GM12875 (cell line): ENCODE data around the gene GALNT18.

ENCODE experiments used
- H3K4me3 ChIP-seq: one replicate; pipeline ENCODE4 v1.5.1; 2011; ENCODE audit warnings: low read depth, low read length, control low read depth
- TF ChIP-seq, protein P1 (sequence below): IDR thresholded peaks from 2 replicates; pipeline ENCODE4 v1.5.1; 2011; ENCODE audit warnings: low read depth, mild to moderate bottlenecking, control low read depth, inconsistent platforms, low read length, moderate library complexity, borderline replicate concordance; ENCODE audit not compliant: insufficient read depth

GALNT18 gene

GRCh38 chr11:11381471-11382105 lies 240.2 kb downstream of the GALNT18 start:
- TF ChIP-seq, protein P1, sequence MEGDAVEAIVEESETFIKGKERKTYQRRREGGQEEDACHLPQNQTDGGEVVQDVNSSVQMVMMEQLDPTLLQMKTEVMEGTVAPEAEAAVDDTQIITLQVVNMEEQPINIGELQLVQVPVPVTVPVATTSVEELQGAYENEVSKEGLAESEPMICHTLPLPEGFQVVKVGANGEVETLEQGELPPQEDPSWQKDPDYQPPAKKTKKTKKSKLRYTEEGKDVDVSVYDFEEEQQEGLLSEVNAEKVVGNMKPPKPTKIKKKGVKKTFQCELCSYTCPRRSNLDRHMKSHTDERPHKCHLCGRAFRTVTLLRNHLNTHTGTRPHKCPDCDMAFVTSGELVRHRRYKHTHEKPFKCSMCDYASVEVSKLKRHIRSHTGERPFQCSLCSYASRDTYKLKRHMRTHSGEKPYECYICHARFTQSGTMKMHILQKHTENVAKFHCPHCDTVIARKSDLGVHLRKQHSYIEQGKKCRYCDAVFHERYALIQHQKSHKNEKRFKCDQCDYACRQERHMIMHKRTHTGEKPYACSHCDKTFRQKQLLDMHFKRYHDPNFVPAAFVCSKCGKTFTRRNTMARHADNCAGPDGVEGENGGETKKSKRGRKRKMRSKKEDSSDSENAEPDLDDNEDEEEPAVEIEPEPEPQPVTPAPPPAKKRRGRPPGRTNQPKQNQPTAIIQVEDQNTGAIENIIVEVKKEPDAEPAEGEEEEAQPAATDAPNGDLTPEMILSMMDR = no peak

GRCh38 chr11:11380883-11381282 lies 240.9 kb downstream of the GALNT18 start:
- TF ChIP-seq, protein P1 = no peak

More at GRCh38 chr11:11381471-11382105, 240.2 kb downstream of the GALNT18 start:
- no peak overlapping the region for H3K4me3 ChIP-seq

DNA sequence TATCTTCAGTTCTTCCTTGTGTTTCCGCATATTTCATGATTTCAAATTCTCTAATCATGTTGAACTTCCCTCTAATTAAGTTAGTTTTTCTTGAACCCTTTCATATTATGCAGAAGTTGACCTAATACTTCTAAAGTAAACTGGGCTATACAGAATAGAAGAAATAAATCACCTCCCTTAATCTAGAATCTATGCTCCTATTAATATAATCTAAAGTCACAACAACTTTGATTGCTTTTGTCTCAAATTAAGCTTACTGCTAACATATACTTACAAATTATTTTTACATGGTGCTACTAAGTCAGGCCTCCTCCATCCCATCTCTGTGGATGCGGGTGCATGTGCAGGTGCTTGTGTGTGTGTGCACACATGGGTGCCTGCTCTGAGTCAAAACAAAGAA lies 241.5 kb downstream of the GALNT18 start:
- TF ChIP-seq, protein P1 = no peak
- H3K4me3 ChIP-seq = no peak overlapping the region

More at GRCh38 chr11:11380883-11381282, 240.9 kb downstream of the GALNT18 start:
- no peak overlapping the region for H3K4me3 ChIP-seq

DNA sequence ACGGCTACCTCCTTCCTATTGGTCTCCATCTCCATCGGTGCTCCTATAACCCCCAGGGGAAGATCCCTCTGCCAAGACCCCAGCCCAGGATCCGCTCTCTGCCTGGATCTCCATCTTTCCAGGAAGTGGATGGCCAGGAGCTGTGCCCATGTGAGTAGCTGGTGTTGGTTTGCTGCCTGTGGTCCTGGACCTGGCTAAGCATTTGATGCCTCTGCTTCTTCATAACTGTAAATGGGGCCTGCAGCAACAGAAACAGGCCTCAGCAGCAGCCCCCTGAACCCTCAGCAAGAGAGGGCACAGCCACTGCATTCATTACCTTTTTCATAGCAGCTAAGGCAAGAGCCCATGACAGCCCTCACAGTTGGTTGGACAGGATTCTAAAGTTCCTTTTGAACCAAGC lies 242.1 kb downstream of the GALNT18 start:
- no peak overlapping the region for H3K4me3 ChIP-seq
- TF ChIP-seq, protein P1 = no peak

DNA sequence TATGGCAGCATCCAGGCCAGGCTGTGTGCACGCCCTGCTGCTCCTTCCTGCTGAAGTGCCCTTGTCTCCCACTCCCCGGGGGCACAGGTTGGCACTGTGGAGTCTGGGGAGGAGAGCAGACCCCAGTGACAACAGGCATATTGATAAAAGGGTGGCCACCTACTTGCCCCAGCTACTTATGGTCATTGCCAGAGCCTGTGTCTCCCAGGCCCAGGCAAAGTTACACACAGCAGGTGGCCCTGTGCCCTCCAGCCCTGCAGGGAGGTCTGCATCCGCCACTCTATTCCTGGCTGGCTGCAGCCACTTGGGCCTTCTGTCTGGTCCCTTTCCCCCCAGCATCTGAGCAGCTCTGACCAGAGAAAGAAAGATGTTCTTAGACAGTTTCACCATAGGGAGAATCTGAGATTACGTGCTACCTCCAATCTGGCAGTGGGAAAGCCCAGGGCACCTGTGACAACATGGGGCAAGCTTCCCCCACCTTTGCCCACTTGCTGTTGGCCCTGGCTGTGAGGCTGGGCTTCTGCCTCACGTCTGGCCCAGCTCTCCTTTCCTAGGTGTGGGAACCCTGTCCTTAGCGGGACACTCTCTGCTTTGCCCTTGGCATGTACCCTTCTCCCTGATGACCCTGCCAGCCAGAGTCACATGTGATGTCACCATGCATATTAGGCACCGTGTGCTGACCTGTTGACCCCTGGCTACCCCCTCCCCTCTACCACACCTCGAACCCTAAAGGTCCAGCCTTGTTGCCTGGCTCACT lies 243.4 kb downstream of the GALNT18 start:
- TF ChIP-seq, protein P1 = no peak
- H3K4me3 ChIP-seq = no peak overlapping the region

DNA sequence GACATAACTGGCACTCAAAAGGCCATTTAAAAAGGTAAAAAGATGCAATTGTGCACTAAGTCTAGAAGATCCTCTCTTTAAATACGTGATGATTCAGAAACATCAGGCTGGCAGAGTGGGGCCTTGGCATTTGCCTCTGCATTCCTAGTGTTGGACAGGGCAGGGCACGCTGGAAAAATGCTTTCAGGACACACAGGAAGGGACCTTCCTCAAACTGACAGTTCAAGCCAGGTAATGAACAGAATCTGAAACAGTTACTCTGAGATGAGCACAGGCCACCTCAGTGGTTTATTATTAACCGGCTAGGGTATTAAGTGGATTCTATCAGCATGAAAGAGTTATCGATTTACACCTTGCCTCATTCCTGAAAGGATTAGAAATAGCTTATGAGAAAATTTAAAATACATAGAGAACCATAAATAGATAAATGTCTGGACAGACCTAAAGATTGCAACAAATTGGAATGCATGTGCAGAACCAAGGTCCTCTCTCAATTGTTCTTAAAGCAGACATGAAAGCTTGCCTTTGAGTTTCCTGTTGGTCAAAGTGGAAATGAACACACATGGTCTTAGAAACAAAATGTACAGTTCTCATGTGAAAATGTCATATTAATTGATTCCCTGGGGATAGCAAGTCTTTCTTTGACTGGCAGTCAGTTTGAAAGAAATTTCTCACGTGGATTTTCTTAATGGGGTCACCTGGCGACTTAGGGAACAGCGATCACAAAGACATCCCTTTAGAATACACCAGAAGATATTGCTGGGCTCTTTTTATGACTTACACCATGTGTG lies 247.3 kb downstream of the GALNT18 start:
- no peak overlapping the region for H3K4me3 ChIP-seq
- TF ChIP-seq, protein P1 = no peak
